Stimulated activated CD8-positive, alpha-beta memory T cell treated with anti-CD3 and anti-CD28 coated beads, Interleukin-4, amount 100 ng/mL, for 1 hour (primary cell): ENCODE results near the gene FBN2.
"Not testable (repeated sequence)": the region's sequence is repeated elsewhere in the genome, so short reads cannot be mapped to it uniquely, and the experiment has no call there.

Experiments used
- DNase-seq, 2 donors: peaks; one replicate each; pipeline ENCODE4 v3.0.0-alpha.2; 2020; ENCODE audit warnings: low read depth in 2 of 2, low spot score in 1 of 2

Gene FBN2

GRCh38 chr5:128480158-128480557 is 57.9 kb downstream of the FBN2 start:
- no peak for DNase-seq

GRCh38 chr5:128478386-128479368 is 59.4 kb downstream of the FBN2 start:
- DNase-seq = no peak

DNA sequence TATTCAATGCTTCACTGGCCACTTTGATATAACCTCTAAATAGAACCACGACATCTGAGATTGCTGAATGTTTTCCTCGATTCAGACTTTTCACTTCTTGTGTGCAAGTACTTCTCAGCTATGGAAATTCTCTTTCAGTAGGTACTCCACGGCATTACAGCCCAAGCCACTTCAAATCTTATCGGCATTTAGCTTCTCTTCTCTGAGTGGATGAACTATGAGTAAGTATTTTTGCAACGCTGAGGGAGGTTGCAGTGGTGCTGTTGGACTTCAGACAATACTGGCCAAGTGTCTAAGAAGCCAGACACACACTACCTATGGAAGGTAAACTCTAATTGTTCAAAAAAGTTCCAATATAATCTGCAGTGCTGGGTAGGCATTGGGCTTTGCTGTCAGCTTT is 60.1 kb downstream of the FBN2 start:
- no peak for DNase-seq

GRCh38 chr5:128475693-128476092 is 62.4 kb downstream of the FBN2 start:
- DNase-seq = no peak

GRCh38 chr5:128472919-128473318 is 65.1 kb downstream of the FBN2 start:
- DNase-seq = no peak

DNA sequence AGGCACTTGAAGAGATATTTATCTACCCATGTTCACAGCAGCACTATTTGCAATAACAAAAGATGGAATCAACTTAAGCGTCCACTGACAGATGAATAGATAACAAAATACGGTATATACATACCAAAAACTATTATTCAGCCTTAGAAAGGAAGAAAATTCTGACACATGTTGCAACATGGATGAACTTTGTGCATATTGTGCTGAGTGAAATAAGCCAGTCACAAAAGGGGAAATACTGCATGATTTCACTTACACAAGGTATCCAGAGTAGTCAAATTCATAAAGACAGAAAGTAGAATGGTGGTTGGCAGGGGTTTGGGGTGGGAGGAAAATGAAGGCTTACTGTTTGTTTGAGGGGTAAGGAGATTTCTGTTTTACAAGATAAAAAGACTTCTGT is 66.0 kb downstream of the FBN2 start:
- no peak for DNase-seq

GRCh38 chr5:128470663-128471062 is 67.4 kb downstream of the FBN2 start:
- no peak for DNase-seq

DNA sequence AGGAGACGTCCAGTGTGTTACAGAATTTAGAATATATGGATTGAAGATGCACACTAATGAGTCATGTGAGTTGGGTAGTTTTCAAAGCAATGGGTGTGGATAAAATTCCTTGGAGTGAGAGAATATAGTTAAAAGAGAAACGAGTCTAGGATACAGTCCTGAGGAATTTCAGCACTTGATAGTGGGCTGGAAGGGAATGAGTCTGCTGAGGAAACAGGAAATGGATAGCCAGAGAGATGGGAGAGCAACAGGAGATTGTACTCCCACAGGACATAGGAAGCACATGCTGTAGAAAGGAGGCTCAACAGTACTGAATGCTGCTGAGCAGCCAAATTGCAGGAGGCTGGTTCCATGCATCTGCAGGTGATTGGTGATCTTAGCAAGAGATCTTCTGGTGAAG is 68.1 kb downstream of the FBN2 start:
- no peak for DNase-seq

DNA sequence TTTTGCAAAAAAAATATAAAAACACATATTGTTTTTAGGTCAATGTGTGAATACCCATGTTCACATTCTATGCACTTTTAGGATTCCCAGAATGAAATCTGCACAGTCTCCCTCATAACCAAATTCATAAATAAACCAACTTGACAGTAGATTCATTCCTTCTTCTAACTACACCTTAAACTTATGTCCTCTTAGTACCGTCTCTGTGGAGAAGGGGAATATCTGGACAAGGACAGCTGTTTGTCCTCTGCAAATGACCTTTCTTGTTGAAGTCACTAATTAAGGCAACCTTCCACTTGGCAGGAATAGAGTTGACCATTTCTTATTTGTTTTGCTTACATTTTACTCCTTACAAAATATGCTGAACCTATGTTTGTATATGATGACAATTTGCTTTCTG is 71.1 kb downstream of the FBN2 start:
- DNase-seq = no peak

DNA sequence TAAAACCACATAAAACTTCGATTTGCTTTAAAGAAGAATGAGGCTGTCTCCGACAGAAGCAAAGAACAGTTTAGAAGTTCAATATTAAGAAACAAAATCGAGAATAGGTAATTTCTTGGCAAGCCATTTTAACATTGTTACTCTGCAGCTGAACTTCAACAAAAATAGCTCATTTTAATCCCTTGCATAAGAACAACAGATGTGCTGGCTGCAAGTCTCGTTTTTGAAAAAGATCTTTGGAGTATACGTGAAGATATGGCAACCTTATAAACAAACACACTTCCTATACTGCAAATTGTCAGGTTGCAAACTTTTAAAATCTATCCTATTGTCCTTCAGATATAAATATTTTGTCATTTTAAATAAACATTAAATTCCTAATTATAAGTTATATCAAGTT is 71.5 kb downstream of the FBN2 start:
- DNase-seq = no peak

GRCh38 chr5:128464596-128464995 is 73.4 kb downstream of the FBN2 start:
- no peak for DNase-seq

DNA sequence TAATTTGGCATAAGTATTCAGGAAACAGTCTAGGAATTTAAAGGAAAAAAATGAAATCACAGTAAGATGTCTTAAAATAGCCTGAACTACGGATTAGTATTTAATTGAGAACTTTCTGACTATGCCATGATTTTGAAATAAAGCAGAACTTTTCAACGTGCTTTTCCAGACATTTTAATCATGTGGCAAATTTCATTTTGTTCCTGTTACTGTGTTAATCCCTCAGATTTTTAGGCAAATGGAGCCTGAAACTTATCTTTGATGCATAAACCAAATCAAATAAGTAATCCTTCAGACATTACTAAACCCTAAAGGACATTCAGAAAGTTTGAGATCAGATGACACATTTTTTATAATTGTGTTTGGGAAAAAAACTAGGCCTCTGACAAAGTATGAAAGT is 75.7 kb downstream of the FBN2 start:
- no peak for DNase-seq

DNA sequence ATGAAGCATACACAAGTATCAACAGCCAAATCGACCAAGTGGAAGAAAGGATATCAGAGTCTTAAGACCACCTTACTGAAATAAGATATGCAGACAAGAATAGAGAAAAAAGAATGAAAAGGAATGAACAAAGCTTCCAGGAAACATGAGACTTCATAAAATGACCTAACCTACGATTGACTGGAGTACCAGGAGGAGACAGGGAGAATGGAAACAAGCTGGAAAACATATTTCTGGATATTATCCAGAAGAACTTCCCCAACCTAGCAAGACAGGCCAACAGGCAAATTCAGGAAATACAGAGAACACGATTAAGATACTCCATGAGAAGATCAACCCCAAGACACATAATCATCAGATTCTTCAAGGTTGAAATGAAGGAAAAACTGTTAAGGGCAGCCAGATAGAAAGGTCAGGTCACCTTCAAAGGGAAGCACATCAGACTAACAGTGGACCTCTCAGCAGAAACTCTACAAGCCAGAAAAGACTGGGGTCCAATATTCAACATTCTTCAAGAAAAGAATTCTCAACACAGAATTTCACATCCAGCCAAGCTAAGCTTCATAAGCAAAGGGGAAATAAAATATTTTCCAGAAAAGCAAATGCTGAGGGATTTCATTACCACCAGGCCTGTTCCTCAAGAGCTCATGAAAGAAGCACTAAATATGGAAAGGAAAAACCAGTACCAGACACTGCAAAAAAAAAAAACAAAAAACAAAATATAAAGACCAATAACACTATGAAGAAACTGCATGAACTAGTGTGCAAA is 80.7 kb downstream of the FBN2 start:
- not testable (repeated sequence) for DNase-seq

GRCh38 chr5:128455841-128456361 is 82.1 kb downstream of the FBN2 start:
- DNase-seq = no peak

DNA sequence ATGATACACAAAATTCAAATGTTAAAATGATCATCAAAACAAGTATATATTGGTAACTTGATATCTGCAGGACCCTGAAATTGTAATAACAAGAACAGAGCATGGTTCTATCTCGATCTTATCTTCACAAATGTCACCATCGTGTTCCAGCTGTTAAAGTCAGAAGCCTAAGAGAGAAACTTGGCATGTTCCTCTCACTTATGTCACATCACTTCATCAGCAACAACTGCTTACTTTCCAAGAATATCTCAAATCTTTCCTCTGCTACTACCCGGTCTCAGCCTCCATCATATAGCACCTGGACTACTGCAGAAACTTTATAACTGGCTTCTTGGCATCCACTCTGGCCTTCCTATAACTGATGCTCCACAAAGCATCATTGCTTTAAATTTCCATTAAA is 84.9 kb downstream of the FBN2 start:
- no peak for DNase-seq

DNA sequence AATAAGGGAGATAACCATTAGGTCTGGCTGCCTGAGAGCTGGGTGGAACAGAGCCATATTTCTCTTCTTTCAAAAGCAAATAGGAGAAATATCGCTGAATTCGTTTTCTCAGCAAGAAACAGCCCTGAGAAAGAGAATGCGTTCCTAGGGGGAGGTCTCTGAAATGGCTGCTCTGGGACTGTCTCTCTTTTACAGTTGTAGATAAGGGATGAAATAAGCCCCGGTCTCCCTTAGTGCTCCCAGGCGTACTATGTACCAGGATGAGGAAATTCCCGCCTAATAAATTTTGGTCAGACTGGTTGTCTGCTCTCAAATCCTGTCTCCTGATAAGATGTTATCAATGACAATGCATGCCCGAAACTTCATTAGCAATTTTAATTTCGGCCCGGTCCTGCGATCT is 90.8 kb downstream of the FBN2 start:
- not testable (repeated sequence) for DNase-seq

DNA sequence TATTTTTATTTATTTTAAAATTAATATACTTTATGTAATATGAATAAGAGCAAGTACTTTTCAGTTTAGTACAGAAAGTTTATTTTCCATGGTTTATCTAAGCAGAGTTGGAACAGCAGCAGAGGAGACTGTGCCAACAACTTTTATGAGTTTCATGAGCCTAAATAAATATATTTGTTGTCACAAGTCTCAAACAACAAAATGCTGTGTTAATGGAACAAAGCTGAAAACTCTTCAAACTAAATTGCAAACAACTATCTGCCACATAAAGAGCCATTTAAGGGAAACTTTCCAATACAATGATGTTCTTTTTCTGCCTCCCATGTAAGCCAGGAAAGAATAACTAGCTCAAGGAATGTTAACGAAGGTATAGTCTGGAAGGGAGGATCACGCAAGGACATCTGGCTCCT is 96.1 kb downstream of the FBN2 start:
- DNase-seq = no peak

GRCh38 chr5:128441165-128441564 is 96.9 kb downstream of the FBN2 start:
- DNase-seq = no peak

- DNase-seq = no peak
Observed at GRCh38 chr5:128436749-128437188, 101.3 kb downstream of the FBN2 start.

DNA sequence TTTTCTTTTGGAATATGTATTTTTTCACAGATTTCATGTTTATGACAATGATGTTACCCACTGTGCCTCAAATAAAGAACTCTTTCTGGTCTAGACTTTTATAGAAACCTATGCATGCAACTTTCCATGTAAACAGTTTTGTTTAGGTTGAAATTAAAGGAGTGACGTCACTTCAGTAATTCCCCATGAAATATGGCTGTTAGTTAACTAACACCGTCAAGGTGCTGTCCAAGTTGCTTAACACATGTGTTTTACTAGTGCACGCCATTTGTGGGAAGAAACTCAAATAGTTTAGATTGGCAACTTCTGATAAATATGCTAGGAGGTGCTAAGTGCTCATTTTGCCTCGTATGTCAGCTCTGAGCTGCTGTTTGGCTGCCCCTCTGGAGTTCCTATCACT is 102.2 kb downstream of the FBN2 start:
- no peak for DNase-seq

GRCh38 chr5:128434993-128435392 is 103.1 kb downstream of the FBN2 start:
- DNase-seq = no peak

DNA sequence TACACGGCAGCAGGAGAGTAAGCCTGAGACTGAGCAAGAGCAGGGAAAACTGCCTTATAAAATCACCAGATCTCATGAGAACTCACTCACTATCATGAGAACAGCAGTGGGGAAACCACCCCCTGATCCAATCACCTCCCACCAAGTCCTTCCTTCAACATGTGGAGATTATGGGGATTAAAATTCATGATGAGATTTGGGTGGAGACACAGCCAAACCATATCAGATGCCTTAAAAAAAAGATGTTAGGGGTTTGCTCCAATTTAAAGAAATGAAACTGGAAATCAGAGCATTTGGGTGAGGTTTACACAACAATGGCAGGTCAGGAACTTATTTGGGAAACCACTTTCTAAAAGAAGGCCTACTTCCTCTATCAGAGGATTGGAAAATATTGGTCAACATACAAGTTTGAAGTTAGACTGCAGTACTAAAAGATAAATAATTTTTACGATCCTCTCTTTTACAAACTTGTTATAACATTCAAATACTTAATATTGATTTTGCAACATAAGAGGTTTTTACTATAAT is 105.1 kb downstream of the FBN2 start:
- no peak for DNase-seq
